Stimulated activated CD8-positive, alpha-beta memory T cell treated with anti-CD3 and anti-CD28 coated beads, Interleukin-2, amount 100 ng/mL, for 1 hour (primary cell): Measurements from ENCODE around the gene CINP.
"Not testable (repeated sequence)": the region's sequence is repeated elsewhere in the genome, so short reads cannot be mapped to it uniquely, and the experiment has no call there.

ENCODE experiments used
- DNase-seq, 2 donors: peaks; one replicate each; pipeline ENCODE4 v3.0.0-alpha.2; 2020; ENCODE audit warnings: low read depth in 2 of 2

The CINP gene

GRCh38 chr14:102353126-102353619 is 9.5 kb downstream of the CINP start:
- DNase-seq = no peak

GRCh38 chr14:102352213-102352612 is 10.5 kb downstream of the CINP start:
- no peak for DNase-seq

GRCh38 chr14:102351593-102351992 is 11.1 kb downstream of the CINP start:
- not testable (repeated sequence) for DNase-seq

DNA sequence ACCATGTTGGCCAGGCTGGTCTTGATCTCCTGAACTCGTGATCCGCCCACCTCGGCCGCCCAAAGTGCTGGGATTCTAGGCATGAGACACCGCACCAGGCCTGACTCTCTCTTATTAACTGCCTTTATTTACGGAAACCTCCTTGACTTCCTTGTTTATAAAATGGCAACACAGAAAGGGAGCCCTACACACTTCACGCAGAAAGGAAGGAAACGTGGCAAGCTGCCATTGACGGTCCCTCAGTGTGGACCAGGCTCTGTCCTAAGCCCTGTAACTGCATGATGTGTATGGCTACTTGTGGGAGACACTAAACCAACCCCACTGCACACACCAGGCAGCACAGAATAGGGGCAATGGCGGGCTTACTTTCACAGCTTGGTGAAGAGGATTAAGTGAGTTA is 11.7 kb downstream of the CINP start:
- DNase-seq = no peak

DNA sequence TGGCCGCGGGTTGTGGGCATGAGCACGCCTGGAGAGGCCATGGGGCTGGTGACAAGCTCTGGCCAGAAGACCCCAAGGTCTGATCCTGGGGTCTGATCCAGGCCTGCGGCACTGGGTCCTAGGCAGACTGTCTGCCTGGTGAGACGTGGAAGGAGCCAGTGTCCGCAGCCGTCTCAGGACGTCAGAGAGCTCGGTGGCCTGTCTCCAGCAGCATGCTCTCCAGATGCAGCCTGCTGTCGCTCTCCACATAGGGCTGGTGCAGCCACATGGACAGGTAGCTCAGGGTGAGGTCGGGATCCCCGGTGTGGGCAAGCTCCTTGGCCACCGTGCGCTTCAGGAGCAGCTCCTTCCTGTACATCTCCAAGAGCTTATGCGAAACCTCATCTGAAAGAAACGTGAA is 14.3 kb downstream of the CINP start:
- no peak for DNase-seq

DNA sequence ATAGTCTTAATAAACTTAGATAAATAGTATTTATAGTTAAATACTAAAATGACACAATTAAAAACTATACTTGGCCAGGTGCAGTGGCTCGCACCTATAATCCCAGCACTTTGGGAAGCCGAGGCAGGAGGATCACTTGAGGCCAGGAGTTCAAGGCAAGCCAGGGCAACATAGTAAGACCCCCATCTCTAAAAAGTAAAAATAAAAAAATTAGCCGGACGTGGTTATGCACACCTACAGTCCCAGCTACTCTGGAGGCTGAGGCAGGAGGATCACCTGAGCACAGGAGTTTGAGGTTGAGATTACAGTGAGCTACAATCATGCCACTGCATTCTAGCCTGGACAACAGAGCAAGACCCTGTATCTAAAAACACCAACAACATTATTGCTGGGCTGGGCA is 16.0 kb downstream of the CINP start:
- no peak for DNase-seq

GRCh38 chr14:102345232-102345631 is 17.5 kb downstream of the CINP start:
- DNase-seq = no peak

GRCh38 chr14:102344485-102344884 is 18.2 kb downstream of the CINP start:
- DNase-seq = no peak

- no peak for DNase-seq
These were observed 18.6 kb downstream of the CINP start for GRCh38 chr14:102344084-102344483.

- no peak for DNase-seq
These were observed 20.5 kb downstream of the CINP start for GRCh38 chr14:102342238-102342637.

- DNase-seq = no peak
These were observed 21.1 kb downstream of the CINP start for GRCh38 chr14:102341566-102341965.

- no peak for DNase-seq
These were observed 24.0 kb downstream of the CINP start for GRCh38 chr14:102338724-102339123.

DNA sequence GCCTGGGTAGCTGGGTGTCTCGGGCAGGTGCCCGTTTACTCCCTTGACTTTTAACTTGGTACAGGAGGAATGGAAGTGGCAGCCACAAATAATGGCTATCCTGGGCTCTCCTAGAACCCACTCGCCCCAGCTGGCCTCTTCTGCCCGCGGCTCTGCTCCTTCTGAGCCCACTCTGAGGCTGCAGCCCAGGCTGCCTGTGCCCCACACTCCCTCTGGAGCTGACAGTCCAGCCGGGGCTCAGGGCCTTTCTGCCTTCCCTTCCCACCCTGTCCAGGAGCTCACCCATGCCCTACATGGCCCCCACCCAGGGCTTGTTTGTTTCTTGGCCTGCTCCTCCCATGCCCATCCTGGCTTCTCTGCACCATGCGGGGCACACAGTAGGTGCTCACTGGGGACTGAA is 27.5 kb downstream of the CINP start:
- DNase-seq = no peak

- DNase-seq = no peak
These were observed 28.6 kb downstream of the CINP start for GRCh38 chr14:102333795-102334705.

- no peak for DNase-seq
These were observed 29.3 kb downstream of the CINP start for GRCh38 chr14:102333390-102333789.

- no peak for DNase-seq
These were observed 31.9 kb downstream of the CINP start for GRCh38 chr14:102330806-102331205.

DNA sequence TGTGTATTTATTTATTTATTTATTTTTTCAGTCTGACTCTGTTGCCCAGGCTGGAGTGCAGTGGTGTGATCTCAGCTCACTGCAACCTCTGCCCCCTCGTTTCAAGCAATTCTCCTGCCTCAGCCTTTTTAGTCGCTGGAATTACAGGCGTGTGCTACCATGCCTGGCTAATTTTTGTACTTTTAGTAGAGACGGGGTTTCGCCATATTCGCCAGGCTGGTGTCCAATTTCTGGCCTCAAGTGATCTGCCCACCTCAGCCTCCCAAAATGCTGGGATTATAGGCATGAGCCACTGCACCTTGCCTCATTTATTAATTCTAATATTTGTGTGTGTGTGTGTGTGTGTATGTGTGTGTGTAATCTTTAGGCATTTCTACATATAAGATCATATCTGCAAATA is 33.3 kb downstream of the CINP start:
- DNase-seq = not testable (repeated sequence)

- no peak for DNase-seq
These were observed 36.1 kb downstream of the CINP start for GRCh38 chr14:102326583-102326982.

GRCh38 chr14:102325791-102326345 is 36.8 kb downstream of the CINP start:
- no peak for DNase-seq

DNA sequence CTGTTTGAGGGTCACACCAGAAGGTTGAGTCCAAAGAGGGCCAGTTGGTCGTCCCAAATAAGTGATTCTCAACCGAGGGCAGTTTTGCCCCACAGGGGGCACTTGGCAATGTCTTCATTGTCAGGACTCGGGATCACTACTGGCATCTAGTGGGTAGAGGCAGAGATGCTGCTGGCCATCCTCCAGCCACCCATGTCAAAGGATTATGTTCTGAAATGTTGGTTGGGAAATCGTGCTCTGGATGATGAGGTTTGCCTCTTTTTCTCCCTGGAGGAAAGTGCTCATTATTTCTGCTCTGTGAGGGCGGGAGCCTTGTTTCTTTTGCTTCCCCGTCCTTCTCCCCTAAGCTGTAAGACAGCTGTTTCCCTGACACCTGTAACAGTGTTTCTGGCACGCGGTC is 39.6 kb downstream of the CINP start:
- no peak for DNase-seq

- DNase-seq = no peak
These were observed 41.0 kb downstream of the CINP start for GRCh38 chr14:102321456-102322422.
